ENCODE measurements around the gene PKD2L1. TPM values are rescaled to one million over a fixed set of nuclear protein-coding genes. Genes with fewer than 3 reads are reported as not detected.
"Not testable (repeated sequence)": the region's sequence is repeated elsewhere in the genome, so short reads cannot be mapped to it uniquely, and the experiment has no call there.

Gene PKD2L1
- total RNA-seq, 1 experiment from 2014 or later: not detected

DNA sequence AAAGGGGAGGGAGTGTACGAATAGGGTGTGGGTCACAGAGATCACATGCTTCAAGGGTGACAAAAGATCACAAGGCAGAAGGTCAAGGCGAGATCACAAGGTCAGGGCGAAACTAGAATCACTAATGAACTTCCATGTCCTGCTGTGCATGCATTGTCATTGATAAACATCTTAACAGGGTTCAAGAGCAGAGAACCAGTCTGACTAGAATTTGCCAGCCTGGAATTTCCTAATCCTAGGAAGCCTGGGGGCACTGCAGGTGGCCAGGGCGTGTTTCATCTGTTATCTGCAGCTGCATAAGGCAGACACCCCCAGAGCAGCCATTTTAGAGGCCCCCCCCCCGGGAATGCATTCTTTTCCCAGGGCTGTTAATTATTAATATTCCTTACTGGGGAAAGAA, 28.9 kb downstream of the PKD2L1 start:
- H3K4me3 ChIP-seq; H3K27ac ChIP-seq; DNase-seq (ENCODE audit: low read depth in 1 of 2, low spot score in 2 of 2); H3K9me3 ChIP-seq (replicated peaks); H3K36me3 ChIP-seq; H3K4me1 ChIP-seq (replicated peaks): not testable (repeated sequence)
- H3K27me3 ChIP-seq (replicated peaks): peaks cover 30% of the 10 kb centered on the region

DNA sequence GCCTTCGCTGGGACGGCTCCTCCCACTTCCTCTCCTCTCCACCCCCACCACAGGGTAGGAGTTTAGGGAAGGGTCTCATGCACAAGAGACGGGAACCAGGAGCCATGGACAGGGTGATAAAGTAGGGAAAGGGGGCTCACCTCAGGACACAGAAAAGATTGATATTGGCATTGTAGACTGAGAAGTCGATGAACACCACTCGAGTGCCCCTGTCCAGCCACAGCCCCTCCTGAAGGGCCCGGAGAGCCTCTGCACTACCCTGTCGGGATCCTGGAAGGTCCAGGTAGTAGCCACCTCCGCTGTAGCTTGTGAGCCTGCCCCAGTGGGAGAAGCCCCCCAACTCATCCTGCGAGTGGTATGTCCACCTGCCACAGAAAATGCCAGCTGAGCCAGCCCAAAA, 32.8 kb downstream of the PKD2L1 start:
- no peaks in the 10 kb centered on the region for H3K36me3 ChIP-seq
- H3K9me3 ChIP-seq (replicated peaks): no peaks in the 10 kb centered on the region
- H3K27ac ChIP-seq: no peak overlapping the region
- no peak overlapping the region for H3K4me3 ChIP-seq
- H3K27me3 ChIP-seq (replicated peaks): peaks cover 22% of the 10 kb centered on the region
- no peaks in the 10 kb centered on the region for H3K4me1 ChIP-seq (replicated peaks)
- DNase-seq (ENCODE audit: low read depth in 1 of 2, low spot score in 2 of 2): no peak

DNA sequence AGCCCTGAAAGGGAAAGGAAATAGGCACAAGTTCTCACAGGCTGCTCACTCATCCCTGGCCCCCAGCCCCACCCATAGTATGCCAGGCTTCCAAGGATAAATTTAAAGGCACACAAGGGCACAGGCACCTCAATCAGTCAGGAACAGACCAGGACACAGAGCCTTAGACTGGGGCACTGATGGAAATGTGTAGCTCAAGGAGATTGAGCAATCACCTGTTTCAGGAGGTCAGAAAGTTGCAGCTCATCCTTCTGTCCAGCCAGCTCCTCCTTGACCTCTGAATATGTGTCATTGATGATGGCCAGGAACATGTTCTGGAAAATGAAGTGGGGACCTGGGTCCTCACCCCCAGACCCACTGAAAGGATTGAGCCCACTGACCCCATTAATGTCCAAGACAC, 37.0 kb downstream of the PKD2L1 start:
- no peaks in the 10 kb centered on the region for H3K36me3 ChIP-seq
- no peaks in the 10 kb centered on the region for H3K4me1 ChIP-seq (replicated peaks)
- DNase-seq (ENCODE audit: low read depth in 1 of 2, low spot score in 2 of 2): no peak
- H3K27me3 ChIP-seq (replicated peaks): peaks cover 18% of the 10 kb centered on the region
- no peak overlapping the region for H3K27ac ChIP-seq
- no peaks in the 10 kb centered on the region for H3K9me3 ChIP-seq (replicated peaks)
- no peak overlapping the region for H3K4me3 ChIP-seq

DNA sequence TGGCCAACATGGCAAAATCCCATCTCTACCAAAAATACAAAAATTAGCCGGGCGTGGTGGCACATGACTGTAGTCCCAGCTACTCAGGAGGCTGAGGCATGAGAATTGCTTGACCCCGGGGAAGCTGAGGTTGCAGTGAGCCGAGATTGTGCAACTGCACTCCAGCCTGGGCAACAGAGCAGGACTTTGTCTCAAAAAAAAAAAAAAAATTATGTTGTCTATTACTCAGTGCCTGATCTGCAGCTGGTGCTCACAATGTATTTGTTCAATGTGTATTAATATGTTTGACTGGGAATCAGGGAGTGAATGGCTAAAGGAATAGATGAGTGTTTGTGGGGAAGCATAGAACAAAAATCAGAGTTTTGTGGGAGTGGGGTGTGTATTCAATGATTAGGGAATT, 37.7 kb downstream of the PKD2L1 start:
- H3K4me1 ChIP-seq (replicated peaks); H3K4me3 ChIP-seq; DNase-seq (ENCODE audit: low read depth in 1 of 2, low spot score in 2 of 2); H3K36me3 ChIP-seq; H3K9me3 ChIP-seq (replicated peaks); H3K27ac ChIP-seq: not testable (repeated sequence)
- H3K27me3 ChIP-seq (replicated peaks): peaks cover 13% of the 10 kb centered on the region

DNA sequence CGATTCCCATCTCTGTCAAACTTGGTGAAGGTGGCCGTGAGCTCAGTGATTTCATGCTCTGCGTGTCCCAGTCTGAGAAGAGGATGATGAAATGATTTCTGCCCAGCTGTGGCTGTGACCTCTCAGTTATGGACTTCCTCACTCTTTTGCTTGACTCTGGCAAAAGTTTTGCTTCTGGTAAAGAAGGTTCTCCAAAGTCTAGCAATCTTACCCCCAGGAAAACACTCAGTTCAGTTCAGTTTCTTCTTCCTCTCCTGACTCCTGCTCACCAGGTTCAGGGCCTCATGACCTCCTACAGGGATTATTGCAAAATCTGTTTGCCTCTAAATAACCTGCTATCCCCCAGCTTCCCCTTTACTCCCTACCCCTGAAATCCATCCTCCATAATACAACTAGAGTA, 38.7 kb downstream of the PKD2L1 start:
- no peak overlapping the region for H3K4me3 ChIP-seq
- no peaks in the 10 kb centered on the region for H3K9me3 ChIP-seq (replicated peaks)
- no peaks in the 10 kb centered on the region for H3K36me3 ChIP-seq
- no peak overlapping the region for H3K27ac ChIP-seq
- H3K27me3 ChIP-seq (replicated peaks): peaks cover 11% of the 10 kb centered on the region
- DNase-seq (ENCODE audit: low read depth in 1 of 2, low spot score in 2 of 2): no peak
- H3K4me1 ChIP-seq (replicated peaks): peaks cover 8% of the 10 kb centered on the region

DNA sequence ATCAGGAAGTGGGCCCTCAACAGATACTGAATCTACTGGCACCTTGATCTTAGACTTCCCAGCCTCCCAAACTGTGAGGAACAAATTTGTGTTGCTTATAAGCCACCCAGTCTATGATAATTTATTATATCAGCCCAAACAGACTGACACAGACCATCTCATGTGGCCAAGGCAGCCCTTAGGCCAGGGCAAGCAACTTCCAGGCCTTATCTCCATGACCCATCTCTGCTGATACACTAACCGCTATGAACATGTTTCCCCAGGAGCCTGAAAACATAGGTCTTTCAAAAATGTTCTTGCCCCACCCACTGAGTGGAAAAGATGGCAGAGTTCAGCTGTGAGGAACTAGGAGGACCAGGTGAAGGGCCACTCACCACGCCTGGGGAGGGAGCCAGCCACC, 40.4 kb downstream of the PKD2L1 start:
- Histone ChIP-seq H3K27me3 (replicated peaks) (peaks cover 10% of the 10 kb centered on the region), H3K9me3 (replicated peaks) (no peaks in the 10 kb centered on the region), H3K4me1 (replicated peaks) (peaks cover 16% of the 10 kb centered on the region), H3K4me3 (no peak overlapping the region), H3K27ac (no peak overlapping the region), H3K36me3 (peaks cover 8% of the 10 kb centered on the region)
- DNase-seq (ENCODE audit: low read depth in 1 of 2, low spot score in 2 of 2): no peak

DNA sequence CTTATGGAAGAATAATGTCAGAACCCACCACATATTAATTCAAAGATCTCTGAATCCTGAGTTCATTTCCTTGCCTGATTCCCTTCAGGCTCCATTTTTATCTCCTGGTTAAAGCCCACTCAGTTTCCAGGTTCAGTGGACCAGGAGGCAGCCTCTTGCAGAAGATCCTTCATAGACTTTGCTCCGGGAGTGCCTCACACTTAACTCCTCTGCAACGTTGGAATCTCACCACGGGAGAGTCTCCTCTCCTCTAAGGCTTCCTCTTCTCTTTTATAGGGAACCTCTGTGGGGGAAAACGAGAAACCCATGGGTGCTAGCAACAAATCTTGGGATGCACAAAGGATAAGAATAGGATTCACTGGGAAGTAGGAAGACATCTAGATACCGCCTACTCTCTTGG, 41.8 kb downstream of the PKD2L1 start:
- Histone ChIP-seq H3K27ac (no peak overlapping the region), H3K9me3 (replicated peaks) (no peaks in the 10 kb centered on the region), H3K4me3 (no peak overlapping the region), H3K36me3 (peaks cover 20% of the 10 kb centered on the region), H3K27me3 (replicated peaks) (peaks cover 9% of the 10 kb centered on the region), H3K4me1 (replicated peaks) (peaks cover 16% of the 10 kb centered on the region)
- no peak for DNase-seq (ENCODE audit: low read depth in 1 of 2, low spot score in 2 of 2)

DNA sequence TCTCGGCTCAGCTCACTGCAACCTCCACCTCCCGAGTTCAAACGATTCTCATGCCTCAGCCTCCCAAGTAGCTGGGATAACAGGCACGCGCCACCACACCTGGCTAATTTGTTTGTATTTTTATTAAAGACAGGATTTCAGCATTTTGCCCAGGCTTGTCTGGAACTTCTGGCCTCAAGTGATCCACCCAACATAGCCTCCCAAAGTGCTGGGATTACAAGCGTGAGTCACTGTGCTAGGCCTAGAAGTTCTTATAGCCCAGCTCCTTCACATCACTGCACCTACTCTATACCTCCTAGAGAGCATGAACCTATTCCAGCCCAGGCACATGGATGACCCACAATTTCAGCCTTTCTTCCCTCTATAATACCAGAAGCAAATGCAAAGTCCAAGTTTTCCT, 42.3 kb downstream of the PKD2L1 start:
- Histone ChIP-seq H3K36me3 (peaks cover 24% of the 10 kb centered on the region), H3K4me3 (no peak overlapping the region), H3K9me3 (replicated peaks) (no peaks in the 10 kb centered on the region), H3K4me1 (replicated peaks) (peaks cover 16% of the 10 kb centered on the region), H3K27ac (no peak overlapping the region), H3K27me3 (replicated peaks) (peaks cover 5% of the 10 kb centered on the region)
- no peak for DNase-seq (ENCODE audit: low read depth in 1 of 2, low spot score in 2 of 2)

DNA sequence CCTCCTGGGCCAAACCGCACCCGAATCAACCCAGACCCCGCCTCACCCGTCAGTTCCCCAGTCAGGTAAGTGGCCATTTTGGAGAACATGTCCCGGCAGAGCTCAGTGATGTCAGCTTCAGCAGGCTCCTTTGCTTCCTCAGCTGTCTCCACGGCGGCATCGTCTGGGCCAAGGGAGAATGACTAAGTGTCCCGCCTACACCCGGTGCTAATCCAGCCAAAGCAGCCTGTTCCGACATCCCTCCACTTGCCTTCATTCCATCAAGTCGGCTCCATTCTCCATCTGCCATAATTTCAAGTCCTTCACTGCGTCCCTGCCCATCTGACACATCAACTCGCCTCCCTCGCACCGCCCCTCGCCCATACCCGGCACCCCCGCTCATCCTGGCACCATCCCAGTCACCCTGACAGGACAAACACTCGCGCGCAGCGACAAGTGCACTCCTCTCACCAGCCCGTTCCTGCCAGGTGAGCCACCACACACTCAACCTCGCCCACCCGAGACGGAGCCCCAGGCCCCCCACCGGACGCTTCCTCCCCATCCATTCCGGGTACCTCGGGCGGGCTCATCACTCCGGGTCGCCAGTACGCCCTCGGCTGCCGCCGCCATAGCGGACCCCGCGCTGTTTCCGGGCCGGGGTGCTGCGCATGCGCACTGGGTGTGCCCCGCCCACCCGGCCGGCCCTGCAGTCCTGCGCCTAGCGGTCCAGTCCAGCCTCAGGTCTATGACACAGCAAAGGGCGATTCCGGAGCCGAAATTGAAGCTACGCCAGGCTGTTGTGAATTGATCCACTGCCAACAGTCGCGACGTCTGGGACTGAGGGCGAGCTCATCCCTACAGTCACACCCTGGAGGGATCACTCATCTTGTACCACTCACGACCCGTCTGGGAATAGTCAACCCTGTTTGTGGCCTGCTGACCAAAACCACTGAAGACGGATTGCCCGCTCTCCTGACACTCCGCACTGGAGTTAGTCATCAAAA, 43.7 kb downstream of the PKD2L1 start, which contains the start of gene BLOC1S2:
TSS of gene BLOC1S2 (minus strand) at position 630 of the 983 bp plus-strand sequence. CDS start at position 609, 21 bp downstream.
- peaks cover 3% of the 10 kb centered on the region; the same call in 1 of the 2 replicates for H3K27me3 ChIP-seq (replicated peaks)
- H3K36me3 ChIP-seq: peaks cover 34% of the 10 kb centered on the region
- peak within 1 kb of the TSS; percentile 83 for H3K4me3 ChIP-seq
- peak; percentile 87 to 90 for DNase-seq (ENCODE audit: low read depth in 1 of 2, low spot score in 2 of 2)
- peaks cover 16% of the 10 kb centered on the region for H3K4me1 ChIP-seq (replicated peaks)
- no peaks in the 10 kb centered on the region for H3K9me3 ChIP-seq (replicated peaks)
- H3K27ac ChIP-seq: peak within 1 kb of the TSS; percentile 42

DNA sequence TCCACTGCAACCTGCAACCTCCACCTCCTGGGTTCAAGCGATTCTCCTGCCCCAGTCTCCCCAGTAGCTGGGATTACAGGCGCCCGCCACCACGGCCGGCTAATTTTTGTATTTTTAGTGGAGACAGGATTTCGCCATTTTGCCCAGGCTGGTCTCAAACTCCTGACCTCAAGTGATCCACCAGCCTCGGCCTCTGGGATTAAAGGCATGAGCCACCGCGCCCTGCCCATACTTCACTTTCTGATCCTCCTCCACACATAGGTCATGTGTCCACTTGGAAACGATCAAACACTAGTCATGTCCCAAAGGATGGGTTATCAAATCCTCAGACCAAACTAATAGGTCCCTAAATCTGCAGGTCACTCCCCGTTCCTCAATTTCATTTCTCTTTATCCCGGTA, 44.7 kb downstream of the PKD2L1 start:
- H3K27me3 ChIP-seq (replicated peaks); H3K9me3 ChIP-seq (replicated peaks); DNase-seq (ENCODE audit: low read depth in 1 of 2, low spot score in 2 of 2): not testable (repeated sequence)
- H3K4me1 ChIP-seq (replicated peaks): peaks cover 16% of the 10 kb centered on the region
- H3K27ac ChIP-seq: peak overlapping the region; percentile 42; the same call in 1 of the 2 replicates
- peaks cover 42% of the 10 kb centered on the region for H3K36me3 ChIP-seq
- peak overlapping the region; percentile 83 for H3K4me3 ChIP-seq

DNA sequence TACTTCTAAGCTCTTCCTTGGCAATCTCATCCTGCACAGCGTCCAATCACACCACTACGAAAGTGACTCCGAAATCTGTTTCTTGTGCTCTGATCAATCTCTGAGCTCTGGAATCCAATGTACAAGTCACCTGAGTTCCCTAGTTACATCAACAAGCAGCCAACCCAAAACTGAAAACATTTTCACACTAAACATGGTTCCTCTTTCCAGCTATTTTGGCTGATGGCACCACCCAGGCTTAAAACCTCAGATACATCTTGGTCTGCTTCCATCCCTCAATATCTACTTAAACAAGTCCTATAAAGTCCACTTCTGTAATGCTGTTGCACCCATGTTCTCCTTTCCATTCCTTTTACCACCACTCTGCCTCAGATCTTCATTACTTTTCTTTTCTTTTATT, 47.1 kb downstream of the PKD2L1 start:
- no peaks in the 10 kb centered on the region for H3K9me3 ChIP-seq (replicated peaks)
- no peak overlapping the region for H3K27ac ChIP-seq
- peaks cover 53% of the 10 kb centered on the region for H3K36me3 ChIP-seq
- H3K4me1 ChIP-seq (replicated peaks): peaks cover 16% of the 10 kb centered on the region
- no peak overlapping the region for H3K4me3 ChIP-seq
- no peaks in the 10 kb centered on the region for H3K27me3 ChIP-seq (replicated peaks)
- no peak for DNase-seq (ENCODE audit: low read depth in 1 of 2, low spot score in 2 of 2)

DNA sequence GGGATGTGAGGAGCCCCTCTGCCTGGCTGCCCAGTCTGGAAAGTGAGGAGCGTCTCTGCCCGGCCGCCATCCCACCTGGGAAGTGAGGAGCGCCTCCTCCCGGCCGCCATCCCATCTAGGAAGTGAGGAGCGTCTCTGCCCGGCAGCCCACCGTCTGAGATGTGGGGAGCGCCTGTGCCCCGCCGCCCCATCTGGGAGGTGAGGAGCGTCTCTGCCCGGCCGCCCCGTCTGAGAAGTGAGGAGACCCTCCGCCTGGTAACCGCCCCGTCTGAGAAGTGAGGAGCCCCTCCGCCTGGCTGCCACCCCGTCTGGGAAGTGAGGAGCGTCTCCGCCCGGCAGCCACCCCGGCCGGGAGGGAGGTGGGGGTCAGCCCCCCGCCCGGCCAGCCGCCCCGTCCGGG, 53.1 kb downstream of the PKD2L1 start:
- H3K27ac ChIP-seq; DNase-seq (ENCODE audit: low read depth in 1 of 2, low spot score in 2 of 2); H3K9me3 ChIP-seq (replicated peaks); H3K27me3 ChIP-seq (replicated peaks); H3K4me1 ChIP-seq (replicated peaks); H3K4me3 ChIP-seq: not testable (repeated sequence)
- H3K36me3 ChIP-seq: peaks cover 48% of the 10 kb centered on the region

DNA sequence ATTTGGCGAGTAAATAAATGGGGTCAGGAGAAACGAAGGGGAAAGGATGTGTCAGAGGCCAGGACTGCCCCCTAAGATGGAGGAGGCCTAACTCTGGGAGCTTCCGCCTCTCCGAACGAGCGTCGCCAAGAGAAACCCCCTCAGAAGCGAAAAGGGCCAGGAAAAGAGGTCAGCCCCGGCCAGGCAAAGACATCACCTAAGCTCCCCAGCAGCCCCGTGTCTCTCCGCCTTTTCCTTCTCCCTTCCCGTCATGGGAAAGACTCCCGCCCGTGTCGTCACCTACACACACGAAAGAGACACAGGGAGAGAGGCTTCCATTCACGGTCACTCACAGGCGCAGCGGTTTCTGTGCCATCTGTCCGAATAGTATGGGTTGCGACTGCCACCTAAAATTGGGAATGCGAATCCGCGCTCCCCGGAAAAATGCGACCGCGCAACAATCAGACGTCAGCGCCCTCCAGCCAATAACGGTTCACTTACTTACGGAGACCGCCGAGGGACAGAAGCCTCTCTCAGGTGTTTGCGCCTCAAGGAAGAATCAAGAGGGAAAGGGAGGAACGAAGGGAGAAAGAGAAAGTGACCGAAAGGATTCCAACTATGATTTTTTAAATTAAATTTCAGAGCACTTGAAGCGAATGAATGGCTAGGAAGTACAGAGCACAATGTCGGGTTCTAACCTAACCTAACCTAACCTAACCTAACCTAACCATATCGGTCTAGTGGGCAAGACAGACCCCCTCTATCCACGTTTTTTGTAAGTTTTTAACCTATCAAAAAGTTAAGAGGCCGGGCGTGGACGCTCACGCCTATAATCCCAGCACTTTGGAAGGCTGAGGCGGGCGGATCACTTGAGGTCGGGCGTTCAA, 62.6 kb downstream of the PKD2L1 start, which contains the start of gene CWF19L1:
TSS of gene CWF19L1 (minus strand) at position 400 of the 866 bp plus-strand sequence. CDS start at position 355, 45 bp downstream.
- Histone ChIP-seq H3K27ac (peak within 1 kb of the TSS; percentile 53), H3K4me3 (peak within 1 kb of the TSS; percentile 66), H3K4me1 (replicated peaks) (peaks cover 6% of the 10 kb centered on the region; the same call in 1 of the 2 replicates), H3K9me3 (replicated peaks) (no peaks in the 10 kb centered on the region), H3K27me3 (replicated peaks) (no peaks in the 10 kb centered on the region), H3K36me3 (peaks cover 6% of the 10 kb centered on the region; the same call in 1 of the 2 replicates)
- peak; percentile 80 to 87 for DNase-seq (ENCODE audit: low read depth in 1 of 2, low spot score in 2 of 2)
